ENCODE results near the gene SESN2. TPM values are rescaled to one million over a fixed set of nuclear protein-coding genes. Genes with fewer than 3 reads are reported as not detected.

Gene SESN2
- total RNA-seq, 4 donors from 2014 or later = 7.5 to 16.4 (median 11.9) TPM

- Histone ChIP-seq H3K27me3 (no peaks in the 10 kb centered on the region), H3K36me3 (no peaks in the 10 kb centered on the region), H3K9me3 (no peaks in the 10 kb centered on the region), H3K27ac (replicated peaks in 1 of 4) (peak overlapping the region; percentile 44 to 97 (median 76)), H3K4me3 (peak overlapping the region; percentile 89 to 100 (median 95)), H3K4me1 (peaks cover 16 to 43% (median 33%) of the 10 kb centered on the region in 4 donors)
- intact Hi-C loops (cut with DNase I) = loop anchor here (2.0 kb wide), 1 partner anchor 110 kb away; the partner anchor contains the start of gene PHACTR4
- 9% methylated on average over 12 of the region's 12 CpGs for WGBS
- DNase-seq (ENCODE audit: extremely low spot score) = no peak
- TF ChIP-seq EP300 (IDR thresholded peaks at IDR 0.05) (no peak), POLR2A (IDR thresholded peaks at IDR 0.05; ENCODE audit: low read depth) (no peak), CTCF (IDR thresholded peaks at IDR 0.05) (no peak), POLR2AphosphoS5 (IDR thresholded peaks at IDR 0.05) (no peak)
These were observed 578 bp upstream of the SESN2 start for GRCh38 chr1:28258628-28259251.

GRCh38 chr1:28259934-28260802, 850 bp downstream of the SESN2 start:
- Histone ChIP-seq H3K9me3 (no peaks in the 10 kb centered on the region), H3K4me3 (peak overlapping the region; percentile 89 to 100 (median 95)), H3K4me1 (peaks cover 16 to 43% (median 37%) of the 10 kb centered on the region in 4 donors), H3K27ac (replicated peaks in 1 of 4) (peak overlapping the region; percentile 95 to 98 (median 97)), H3K27me3 (no peaks in the 10 kb centered on the region), H3K36me3 (no peaks in the 10 kb centered on the region)
- TF ChIP-seq POLR2A (IDR thresholded peaks at IDR 0.05; ENCODE audit: low read depth) = no peak
- peak; percentile 20 to 56 for TF ChIP-seq POLR2AphosphoS5 (IDR thresholded peaks at IDR 0.05)
- WGBS = 1% methylated on average over 11 of the region's 66 CpGs
- no peak for DNase-seq (ENCODE audit: extremely low spot score)
- intact Hi-C loops (cut with DNase I) = loop anchor here (2.0 to 5.0 kb wide), 3 partner anchors 13 to 109 kb away; partner anchors contain the start of genes MED18 and PHACTR4

GRCh38 chr1:28260803-28261174, 1.5 kb downstream of the SESN2 start:
- intact Hi-C loops (cut with DNase I) = loop anchor here (2.0 to 5.0 kb wide), 2 partner anchors 14 to 67 kb away; partner anchors contain the start of gene MED18
- H3K27me3 ChIP-seq = no peaks in the 10 kb centered on the region
- 57% methylated on average over 7 of the region's 7 CpGs for WGBS
- peaks cover 16 to 43% (median 38%) of the 10 kb centered on the region in 4 donors for H3K4me1 ChIP-seq
- DNase-seq (ENCODE audit: extremely low spot score) = no peak
- TF ChIP-seq POLR2A (IDR thresholded peaks at IDR 0.05; ENCODE audit: low read depth) = no peak
- no peak for TF ChIP-seq CTCF (IDR thresholded peaks at IDR 0.05)
- no peak for TF ChIP-seq EP300 (IDR thresholded peaks at IDR 0.05)
- no peak for TF ChIP-seq POLR2AphosphoS5 (IDR thresholded peaks at IDR 0.05)
- H3K27ac ChIP-seq (replicated peaks in 1 of 4) = peak overlapping the region; percentile 95 to 98 (median 97)
- no peaks in the 10 kb centered on the region for H3K36me3 ChIP-seq
- H3K4me3 ChIP-seq = peak overlapping the region; percentile 89 to 100 (median 95)
- H3K9me3 ChIP-seq = no peaks in the 10 kb centered on the region

- 71% methylated on average over 1 of the region's 1 CpG for WGBS
- no peak for DNase-seq (ENCODE audit: extremely low spot score)
- H3K4me3 ChIP-seq = no peak overlapping the region
- intact Hi-C loops (cut with DNase I) = loop anchor here (5.0 kb wide), 1 partner anchor 62 kb away; the partner anchor contains the start of gene MED18
- no peaks in the 10 kb centered on the region for H3K27me3 ChIP-seq
- no peaks in the 10 kb centered on the region for H3K9me3 ChIP-seq
- H3K4me1 ChIP-seq = peaks cover 22 to 42% (median 35%) of the 10 kb centered on the region in 4 donors
- no peak for TF ChIP-seq CTCF (IDR thresholded peaks at IDR 0.05)
- TF ChIP-seq POLR2A (IDR thresholded peaks at IDR 0.05; ENCODE audit: low read depth) = no peak
- TF ChIP-seq POLR2AphosphoS5 (IDR thresholded peaks at IDR 0.05) = no peak
- no peak for TF ChIP-seq EP300 (IDR thresholded peaks at IDR 0.05)
- peaks cover 0 to 5% (median 2%) of the 10 kb centered on the region in 4 donors for H3K36me3 ChIP-seq
- H3K27ac ChIP-seq (replicated peaks in 1 of 4) = no peak overlapping the region
These were observed 5.6 kb downstream of the SESN2 start for GRCh38 chr1:28264897-28265296.

GRCh38 chr1:28265577-28265976, 6.3 kb downstream of the SESN2 start:
- WGBS = 89% methylated on average over 8 of the region's 8 CpGs
- Histone ChIP-seq H3K27ac (replicated peaks in 1 of 4) (no peak overlapping the region), H3K36me3 (peaks cover 0 to 10% (median 4%) of the 10 kb centered on the region in 4 donors), H3K27me3 (no peaks in the 10 kb centered on the region), H3K4me1 (peaks cover 20 to 40% (median 33%) of the 10 kb centered on the region in 4 donors), H3K9me3 (no peaks in the 10 kb centered on the region), H3K4me3 (no peak overlapping the region)
- TF ChIP-seq POLR2A (IDR thresholded peaks at IDR 0.05; ENCODE audit: low read depth) (no peak), CTCF (IDR thresholded peaks at IDR 0.05) (no peak), EP300 (IDR thresholded peaks at IDR 0.05) (no peak), POLR2AphosphoS5 (IDR thresholded peaks at IDR 0.05) (no peak)
- DNase-seq (ENCODE audit: extremely low spot score) = no peak
- intact Hi-C loops (cut with DNase I) = no loop called here

Measured in esophagus muscularis mucosa (tissue), 4 donors.